GM18909 (cell line): ENCODE results near the gene BMPER.

Experiments used
- ATAC-seq: cut with Tn5 transposase; IDR thresholded peaks from one replicate; pipeline ENCODE4 v1.9.1; 2021; ENCODE audit warnings: mild to moderate bottlenecking; ENCODE audit not compliant: unreplicated experiment, poor library complexity

The BMPER gene

DNA sequence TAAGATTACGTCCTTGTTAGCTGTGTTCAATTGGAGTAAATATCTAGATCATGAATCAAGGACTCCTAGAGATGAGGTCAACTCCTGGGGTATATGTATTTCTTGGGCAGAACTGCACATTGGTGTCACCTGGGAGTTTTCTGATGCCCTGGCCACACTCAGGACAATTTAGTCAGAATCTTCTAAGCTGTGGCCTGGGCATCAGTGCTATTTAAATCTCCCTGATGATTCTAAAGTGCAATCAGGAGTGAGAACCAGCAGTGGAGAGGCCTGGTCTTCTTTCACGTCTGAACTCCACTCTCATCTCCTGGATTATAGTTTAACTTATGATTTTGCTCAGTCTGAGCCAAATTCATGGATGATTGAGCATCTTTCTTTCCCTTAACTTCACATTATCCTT lies 218.0 kb downstream of the BMPER start:
- no peak for ATAC-seq

DNA sequence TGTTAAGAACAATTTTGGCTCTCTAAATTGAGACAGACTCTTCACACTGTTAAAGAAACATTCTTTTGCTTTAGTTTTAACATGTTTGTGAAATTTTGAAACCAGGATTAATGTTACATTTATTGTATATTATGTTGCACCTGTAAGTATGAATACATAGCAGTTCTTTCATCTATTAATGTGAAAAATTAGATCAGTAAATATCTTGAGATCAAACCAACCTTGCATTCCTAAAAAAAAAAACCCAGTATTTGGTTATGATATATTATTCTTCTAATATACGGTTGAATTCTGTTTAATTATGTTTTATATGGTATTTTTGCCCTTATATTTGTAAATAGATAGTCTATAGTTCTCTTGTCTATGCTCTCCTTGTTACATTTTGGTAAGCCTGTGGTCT lies 219.4 kb downstream of the BMPER start:
- no peak for ATAC-seq

DNA sequence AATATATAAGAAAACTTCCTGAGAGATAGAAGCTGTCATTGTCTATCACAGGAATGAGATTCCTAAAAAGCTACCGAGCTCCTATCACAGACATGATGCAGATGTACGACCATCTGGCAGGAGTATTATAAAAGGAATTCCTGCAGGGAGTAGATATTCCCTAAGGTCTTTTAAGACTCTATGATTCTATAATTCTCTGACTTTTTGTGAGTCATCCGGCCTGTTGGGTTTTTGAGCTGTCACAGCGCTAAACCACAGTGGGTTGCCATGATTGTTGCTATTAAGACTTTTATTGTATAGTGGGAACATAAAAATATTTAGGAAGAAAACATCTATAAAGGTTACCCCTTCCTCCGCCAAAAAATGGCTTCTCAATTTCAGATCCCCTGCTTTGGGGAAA lies 223.4 kb downstream of the BMPER start:
- no peak for ATAC-seq

DNA sequence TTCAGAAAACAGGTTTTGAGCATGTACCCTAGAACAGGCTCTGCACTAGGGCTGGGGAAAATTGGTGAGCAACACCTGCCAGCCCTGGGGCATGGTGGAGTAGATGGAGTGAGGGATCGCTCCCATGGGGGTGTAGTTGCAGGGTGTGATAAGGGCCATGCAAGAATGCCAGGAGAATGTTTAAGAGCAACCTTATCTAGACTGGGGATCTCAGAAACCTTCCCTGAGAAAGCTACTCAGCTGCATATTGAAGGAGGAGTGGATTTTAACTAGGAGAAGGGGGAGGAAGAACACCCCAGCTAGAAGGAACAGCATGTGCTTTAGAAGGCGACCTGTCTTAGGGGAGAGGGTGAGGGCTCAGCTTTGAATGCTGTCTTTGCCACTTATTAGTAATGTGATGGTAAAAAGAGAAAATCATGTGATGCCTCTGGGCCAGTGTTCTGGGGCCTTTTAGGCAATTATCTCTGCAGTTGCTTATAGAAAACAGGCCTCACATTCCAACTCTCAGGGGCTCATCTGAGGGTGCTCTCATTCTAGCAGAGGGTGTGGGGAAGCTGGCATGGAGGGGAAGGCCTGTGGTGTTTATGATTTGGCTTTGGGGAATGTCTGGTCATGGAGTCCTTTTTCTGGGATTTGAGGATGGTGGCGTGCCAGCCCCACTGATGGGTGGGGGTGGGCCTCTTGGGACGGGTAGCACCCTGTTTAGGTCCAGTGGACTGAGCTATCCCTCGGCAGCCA lies 225.4 kb downstream of the BMPER start:
- no peak for ATAC-seq

DNA sequence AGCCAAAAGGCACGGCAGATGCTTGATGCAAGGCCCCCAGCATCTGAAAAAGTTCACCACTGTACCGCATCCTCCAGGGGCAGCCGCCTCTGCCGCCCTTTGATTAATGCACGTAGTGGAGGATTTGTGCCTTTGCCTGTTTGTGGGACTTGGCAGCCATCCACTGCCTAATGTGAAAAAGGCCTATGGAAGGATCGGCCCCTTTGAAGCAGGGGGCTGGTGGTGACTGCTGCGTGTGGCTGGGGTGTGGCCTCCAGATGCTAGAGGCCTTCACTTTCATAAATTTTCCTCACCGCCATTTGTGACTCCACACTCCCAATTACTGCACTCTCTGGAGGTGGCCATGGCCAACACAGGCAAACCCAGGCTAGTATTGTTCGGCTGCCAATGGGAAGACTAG lies 226.0 kb downstream of the BMPER start:
- no peak for ATAC-seq

DNA sequence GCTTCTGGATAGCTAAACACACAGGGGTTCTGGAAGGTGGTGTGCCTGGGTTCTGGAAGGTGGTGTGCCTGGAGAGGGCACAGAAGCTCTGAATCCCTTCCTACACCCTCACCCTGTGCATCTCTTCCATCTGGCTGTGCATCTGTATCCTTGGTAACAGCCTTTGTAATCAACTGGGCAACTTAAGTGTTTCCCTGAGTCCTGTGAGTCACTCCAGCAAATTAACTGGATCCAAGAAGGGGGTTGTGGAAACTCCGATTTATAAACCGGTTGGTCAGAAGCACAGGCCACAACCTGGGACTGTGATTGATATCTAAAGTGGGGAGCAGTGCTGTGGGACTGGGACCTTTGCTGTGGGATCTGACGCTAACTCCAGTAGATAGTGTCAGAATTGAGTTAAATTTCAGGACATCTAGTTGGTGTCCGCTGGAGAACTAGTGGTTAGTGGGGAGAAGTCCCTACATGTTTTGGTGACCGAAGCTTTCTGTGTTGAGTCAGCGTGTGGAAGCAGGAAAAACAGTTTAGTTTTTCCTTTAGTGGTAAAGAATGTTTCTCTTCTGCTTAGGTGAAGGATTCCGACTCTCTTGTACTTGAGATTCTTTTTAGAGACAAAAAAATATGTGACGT lies 228.1 kb downstream of the BMPER start:
- ATAC-seq = no peak

DNA sequence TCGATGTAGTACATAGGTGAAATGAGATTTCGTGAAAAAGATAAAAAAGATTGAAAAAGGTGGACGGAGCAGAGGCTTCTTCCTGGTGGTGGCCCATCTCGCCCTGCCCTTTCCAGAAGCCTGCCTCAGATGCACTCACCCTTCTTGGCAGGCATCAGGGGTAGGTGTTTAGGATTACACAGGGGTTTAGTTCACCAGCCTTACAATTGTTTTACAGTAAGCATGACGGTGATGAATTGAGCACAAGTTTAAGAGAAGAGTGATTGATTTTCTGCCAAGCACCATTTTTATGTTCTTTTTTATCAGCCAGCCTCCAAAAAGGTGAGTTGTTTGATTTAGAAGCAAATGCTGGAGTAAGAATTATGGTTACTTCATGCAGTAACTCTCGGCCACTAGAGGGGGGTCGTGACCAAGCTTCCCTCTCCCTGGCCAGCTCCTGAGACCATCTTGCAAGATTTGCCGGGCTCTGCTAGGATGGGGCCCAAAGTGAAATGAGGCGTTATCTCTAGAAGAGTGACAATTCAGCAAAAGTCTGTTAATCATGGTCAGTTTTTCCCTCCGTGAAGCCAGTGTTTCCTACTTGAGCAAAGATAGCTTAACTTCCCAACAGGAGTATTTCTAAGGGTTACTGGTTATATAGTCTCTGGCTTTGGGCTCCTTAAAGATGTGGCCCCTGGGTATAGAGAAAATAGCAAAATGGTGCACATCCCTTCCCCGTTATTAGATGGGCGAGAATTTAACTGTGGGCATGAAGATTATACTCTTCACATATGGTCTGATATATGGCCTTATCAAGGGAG lies 228.8 kb downstream of the BMPER start:
- peak; percentile 58 for ATAC-seq

DNA sequence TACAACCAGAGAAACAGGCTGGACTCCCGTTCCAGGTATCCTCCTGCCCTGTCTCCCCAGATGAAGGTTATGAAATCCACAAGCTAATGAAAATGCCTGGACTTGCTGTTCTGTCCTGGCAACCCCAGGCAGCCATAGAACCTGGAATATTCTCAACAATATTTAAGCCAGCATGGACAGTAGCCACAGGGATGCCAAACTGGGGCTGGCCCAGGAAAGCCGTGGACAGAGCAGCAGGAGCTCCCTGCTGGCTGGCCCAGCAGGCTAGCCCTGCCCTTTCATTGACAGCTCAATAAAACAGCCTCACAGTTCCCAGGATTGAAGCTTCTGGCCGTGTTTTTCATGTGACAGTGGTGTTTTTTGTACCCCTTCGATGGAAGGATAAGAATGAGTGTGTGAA lies 230.6 kb downstream of the BMPER start:
- ATAC-seq = no peak

DNA sequence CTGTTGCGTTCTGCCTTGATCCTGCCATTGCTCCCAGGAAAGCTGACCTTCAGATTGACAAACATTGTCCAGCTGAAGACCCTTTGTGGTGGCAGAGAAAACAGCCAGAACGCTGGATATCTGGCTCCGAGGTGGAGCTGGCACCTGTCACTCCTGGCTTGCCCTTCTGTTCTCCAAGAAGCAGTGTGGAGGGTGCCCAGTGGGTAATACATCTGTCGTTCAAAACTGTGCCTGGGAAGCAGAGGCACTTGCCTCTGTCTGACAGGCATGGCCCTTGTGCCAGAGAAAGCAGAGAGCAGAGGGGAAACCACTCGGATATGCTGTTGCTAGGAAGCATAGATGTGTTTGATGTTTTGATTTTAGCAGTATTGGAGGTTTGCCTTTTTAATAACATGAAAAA lies 231.4 kb downstream of the BMPER start:
- no peak for ATAC-seq

DNA sequence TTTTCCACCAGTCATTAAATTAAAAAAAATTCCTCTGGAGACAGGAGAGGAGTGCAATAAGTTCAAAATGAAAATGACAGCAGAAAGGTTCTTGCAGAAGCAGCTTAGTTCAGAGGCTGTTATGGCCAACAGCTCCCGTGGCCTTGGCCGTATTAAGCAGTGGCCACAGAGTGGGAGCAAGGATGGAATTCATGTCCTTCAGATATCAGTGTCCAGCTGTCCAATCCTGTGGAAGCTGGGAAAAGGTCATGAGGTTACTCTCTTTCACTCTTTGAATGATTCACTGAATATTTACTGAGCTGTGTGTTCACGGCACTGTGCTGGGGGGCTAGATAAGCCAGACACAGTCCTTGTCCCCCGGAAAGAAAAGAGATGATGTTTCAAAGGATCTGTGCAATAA lies 231.8 kb downstream of the BMPER start:
- no peak for ATAC-seq

DNA sequence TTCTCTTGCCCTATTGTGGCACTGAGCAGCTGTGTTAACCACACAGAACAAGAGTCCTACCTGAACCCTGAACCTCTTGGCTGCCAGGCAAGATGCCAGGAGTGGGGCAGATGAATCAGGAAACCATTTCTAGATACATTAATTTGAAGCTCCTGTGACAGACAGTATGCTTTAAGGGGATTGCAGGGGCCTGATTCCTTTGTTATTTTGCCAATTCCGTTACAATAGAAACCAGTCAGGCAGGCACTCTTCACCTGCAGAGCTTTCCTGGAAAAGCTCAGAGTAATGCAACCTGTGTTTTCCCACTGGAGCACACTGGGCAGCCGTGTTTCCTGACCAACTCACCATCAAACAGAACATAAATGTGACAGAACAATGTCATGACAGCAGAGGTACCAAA lies 233.1 kb downstream of the BMPER start:
- no peak for ATAC-seq

DNA sequence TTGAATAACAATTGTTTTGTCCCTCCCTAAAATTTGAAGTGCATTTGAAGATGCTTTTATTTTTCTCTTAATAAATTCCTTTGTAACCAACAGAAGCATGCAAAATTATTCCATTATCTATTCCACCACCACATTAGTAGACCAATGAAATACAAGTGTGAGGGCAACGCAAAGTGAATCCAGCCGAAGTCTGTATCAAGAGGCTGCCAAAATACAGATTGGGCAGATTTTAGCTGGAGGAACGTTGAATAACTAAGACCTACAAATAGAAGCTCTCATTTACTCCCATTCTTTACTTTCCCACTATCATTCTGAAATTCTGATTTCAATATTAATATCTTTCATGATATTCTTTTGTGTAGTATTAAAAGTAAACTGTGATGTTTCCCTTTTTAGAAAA lies 233.7 kb downstream of the BMPER start:
- no peak for ATAC-seq

DNA sequence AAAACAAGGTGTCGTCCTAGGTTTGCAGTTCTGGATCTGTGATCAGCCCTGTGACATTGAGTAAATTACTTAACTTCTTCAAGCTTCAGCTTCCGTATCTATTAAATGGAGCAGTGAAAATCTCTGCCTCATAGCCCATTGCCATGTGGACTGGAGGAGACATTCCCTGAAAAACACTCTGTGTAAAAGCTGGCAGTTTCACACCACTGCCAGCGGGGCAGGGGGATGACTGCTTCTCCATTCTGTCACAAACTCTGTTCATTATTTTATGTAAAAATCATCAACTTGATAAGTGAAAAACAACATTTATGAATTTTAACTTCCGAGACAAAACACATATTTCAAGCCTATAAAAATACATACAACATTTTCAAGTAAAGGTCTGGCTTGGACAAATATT lies 234.7 kb downstream of the BMPER start:
- ATAC-seq = no peak

DNA sequence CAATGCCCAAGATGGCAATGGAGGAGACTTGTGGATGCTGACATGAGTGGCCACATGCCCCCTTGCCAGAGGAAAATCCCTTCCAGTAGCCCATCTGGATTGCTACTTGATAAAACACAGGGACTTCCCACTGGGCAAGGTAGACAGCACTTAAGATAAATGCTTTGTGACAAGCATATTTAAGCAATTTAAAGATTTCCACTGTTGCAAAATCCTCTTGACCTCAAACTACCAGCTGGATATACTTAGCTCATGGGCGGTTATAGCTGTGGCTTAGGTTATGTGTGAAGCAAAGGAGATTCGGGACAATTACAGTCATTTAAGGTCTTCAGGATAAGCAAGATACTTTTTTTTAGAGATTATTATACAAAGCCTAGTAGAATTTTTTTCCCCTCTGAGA lies 238.1 kb downstream of the BMPER start:
- no peak for ATAC-seq

DNA sequence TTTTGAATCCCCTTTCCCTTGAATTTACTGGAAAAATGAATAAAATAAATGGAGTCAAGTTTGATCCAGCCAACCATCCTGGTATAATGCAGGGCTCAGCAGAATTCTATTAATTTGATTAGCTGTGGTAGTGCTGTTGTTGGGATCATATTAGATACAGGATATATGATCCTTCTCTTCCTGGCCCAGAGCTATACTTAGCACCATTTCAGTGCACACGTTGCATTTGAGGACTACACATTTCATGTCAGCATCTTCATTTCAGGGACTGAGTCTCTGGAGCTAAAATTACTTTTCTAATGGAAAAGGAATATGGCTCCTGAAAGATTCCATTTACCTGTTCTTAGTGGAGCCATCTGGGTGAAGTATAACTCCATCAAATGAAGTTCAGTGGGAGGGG lies 240.3 kb downstream of the BMPER start:
- no peak for ATAC-seq

DNA sequence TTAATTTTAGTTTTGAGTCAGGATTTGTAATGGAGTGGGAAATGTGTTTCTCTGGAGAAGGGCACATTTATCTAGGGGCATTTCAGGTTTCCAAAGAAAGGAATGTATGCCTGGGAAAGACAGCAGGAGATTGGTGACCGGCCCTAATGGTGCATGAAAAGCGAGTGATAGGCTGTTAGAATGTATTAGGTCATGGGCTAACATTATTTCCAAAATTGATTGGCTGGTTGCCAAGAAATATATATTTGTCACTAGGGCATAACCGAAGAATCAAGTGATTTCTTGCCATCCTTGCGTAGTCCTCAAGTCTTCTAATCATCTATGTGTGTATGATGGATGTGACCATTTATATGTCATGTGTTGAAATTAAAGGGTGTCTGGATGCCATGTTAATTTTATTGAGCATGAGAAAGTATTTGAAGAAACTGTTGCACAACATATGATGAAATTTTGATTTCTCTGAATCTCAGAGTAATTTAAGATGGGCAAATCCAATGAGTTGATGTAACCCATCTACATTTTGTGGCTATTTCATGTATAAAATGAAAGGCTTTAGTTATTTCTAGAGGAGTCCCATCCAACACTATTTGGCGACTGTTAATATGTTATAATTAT lies 248.4 kb downstream of the BMPER start:
- no peak for ATAC-seq

DNA sequence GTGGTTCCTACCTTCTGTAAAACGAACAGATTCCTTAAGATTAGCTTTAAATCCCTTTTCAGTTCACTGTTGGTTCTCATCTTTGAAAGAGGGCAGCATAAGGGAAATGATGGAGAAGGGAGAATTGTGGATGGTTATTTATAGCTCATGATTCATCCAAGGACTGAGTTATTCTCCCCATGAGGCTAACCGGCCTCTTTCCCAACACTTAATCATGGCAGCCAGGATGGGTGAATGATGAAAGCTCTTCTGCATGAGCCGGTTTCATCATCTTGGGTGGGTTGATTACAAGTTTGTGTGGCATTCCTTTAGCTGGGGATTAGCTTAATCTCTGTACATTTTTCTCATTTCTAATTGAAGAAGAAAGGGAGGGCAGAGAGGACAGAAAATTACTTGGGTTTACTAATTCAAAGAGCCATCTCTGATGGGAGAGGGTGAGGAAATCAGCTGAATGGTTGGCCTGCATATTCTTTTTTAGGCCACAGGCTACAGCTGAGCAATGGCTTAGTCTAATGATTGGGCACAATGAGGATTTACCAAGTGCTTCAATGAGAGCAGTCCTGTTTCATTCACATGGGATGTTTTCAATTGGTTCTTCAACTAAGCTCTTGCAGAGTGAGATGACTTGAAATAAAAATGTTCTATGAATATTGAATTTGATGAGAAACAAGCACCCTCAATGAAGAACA lies 250.0 kb downstream of the BMPER start:
- ATAC-seq = no peak

DNA sequence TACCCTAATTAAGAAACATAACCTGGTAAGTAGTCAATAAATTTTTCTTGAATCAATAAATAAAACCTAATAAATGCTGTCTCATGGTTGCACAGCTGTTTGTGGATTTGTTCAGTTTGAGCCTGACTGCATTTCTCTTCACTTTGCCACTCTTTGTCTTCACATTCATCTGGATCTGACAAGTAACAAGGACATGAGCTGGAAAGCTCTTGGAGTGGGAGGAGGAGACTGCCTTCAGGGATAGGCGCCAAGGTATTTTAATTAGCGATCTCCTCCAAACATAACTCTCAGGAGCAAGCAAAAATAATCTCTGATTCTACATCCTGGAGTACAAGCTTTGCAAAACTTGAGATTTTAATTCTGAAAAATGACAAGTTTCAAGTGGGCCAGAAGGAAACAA lies 251.0 kb downstream of the BMPER start:
- ATAC-seq = no peak

DNA sequence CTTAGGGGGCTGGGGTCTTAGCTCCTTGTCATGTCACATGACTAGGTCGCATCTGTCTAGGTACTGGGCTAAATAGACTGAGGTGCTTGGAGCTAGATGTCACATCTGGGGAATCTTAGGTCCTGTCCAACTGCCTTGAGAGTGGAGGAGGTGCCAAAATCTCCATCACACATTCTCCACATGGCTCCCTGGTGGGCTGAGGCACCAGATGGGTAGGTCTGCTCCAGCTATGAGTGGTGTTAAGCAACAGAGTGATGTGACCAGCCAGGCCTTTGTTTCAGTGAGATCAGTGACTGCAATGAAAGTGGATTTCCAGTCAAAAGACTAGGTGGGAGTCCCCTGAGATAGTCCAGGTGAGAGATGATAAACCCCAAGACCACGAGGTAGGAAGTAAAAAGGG lies 251.8 kb downstream of the BMPER start:
- ATAC-seq = no peak

DNA sequence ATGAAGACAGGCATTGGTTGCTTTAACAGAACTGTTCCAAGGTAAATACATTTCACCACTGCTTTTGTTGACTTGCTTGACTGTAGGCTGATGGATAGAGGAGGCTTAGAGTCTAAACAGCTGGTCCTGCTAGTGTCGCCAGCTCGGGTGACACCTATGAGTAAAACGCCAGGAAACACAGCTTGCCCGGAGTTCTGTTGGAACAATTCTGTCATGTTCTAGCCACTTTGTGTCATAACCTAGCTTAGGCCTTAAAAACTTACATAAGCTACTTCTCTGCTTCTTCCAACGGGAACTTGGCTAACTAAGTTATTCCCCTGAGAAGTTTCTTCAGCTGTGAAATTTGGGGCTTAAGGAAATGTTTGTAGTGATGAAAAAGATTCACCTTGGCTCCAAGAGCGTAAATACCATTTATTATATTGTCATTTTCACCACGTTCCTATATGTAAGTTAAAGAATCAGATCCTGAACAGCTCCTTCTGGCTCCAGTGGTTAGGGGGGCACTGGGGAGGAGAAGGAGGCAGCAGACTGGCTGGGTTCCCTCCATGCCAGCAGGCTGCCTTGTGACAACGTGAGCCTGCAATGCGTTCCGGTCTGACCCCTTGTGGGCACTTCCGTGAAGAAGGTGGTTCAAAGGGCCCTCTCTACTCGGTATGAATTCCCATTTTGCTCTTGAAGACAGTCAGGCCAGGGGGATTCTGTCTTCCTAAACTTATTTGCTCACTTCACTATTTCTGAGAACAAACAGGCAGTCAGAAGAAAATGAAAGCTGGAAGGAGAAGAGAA lies 253.2 kb downstream of the BMPER start:
- no peak for ATAC-seq
